SK-N-MC (cell line): Measurements from ENCODE around the gene CLIC4.

Experiments used
- EZH2 ChIP-seq: fragments of 200-600 bp; sonication (generic); IDR thresholded peaks from one replicate; pipeline ENCODE4 v1.6.1; 2017; ENCODE audit warnings: antibody characterized with exemption
- POLR2AphosphoS5 ChIP-seq: IDR thresholded peaks from 2 replicates; pipeline ENCODE4 v1.6.1; 2012; ENCODE audit warnings: mild to moderate bottlenecking, low read depth, low read length, borderline replicate concordance

GRCh38 chr1:24762133-24762676 lies 17.0 kb downstream of the CLIC4 start:
- no peak for TF ChIP-seq EZH2
- no peak for TF ChIP-seq POLR2AphosphoS5
